GM12878 (cell line): ENCODE data around the gene WNT9A. TPM values are rescaled to one million over a fixed set of nuclear protein-coding genes. Genes with fewer than 3 reads are reported as not detected.

Experiments used
- ATAC-seq: fragments of 200-7000 bp; cut with Tn5 transposase; 3 replicates; pipeline ENCODE4 v1.9.1; 2020; ENCODE audit warnings: mild to moderate bottlenecking, moderate library complexity
- BruUV-seq: library from RNA; stranded (reverse); fragments of 400-500 nt; replicated peaks from 2 replicates; lab custom pipeline; 2021; lab: Mats Ljungman, UMichigan
- CTCF ChIA-PET: fragments of 300-600 bp; sonication (Branson Sonifier 250); formaldehyde crosslinking; extraction: SDS; loops from one replicate; lab custom pipeline; 2021; ENCODE audit warnings: inconsistent platforms; lab: Yijun Ruan, JAX
- POLR2A ChIA-PET: fragments of 350-600 bp; formaldehyde crosslinking; extraction: SDS; loops from one replicate; lab custom pipeline; 2021; ENCODE audit warnings: inconsistent platforms; lab: Charles Lee
- RAD21 ChIA-PET: fragments of 300-600 bp; sonication (Branson Sonifier 250); formaldehyde crosslinking; loops from one replicate; lab custom pipeline; 2023; ENCODE audit warnings: antibody characterized with exemption; ENCODE audit not compliant: unreplicated experiment; lab: Charles Lee
- SMC1A ChIA-PET: fragments of 300-600 bp; sonication (Branson Sonifier 250); formaldehyde crosslinking; loops from one replicate; lab custom pipeline; 2023; ENCODE audit not compliant: unreplicated experiment, uncharacterized antibody; lab: Charles Lee
- DNase-seq: peaks from one replicate; pipeline ENCODE4 v3.0.0-alpha.2; 2011; ENCODE audit warnings: low read depth, low spot score
- FAIRE-seq: peaks from 3 replicates; lab custom pipeline; 2011; peaks lifted over from hg19 to GRCh38; lab: Jason Lieb, UNC
- H2AFZ ChIP-seq: 2 replicates; pipeline ENCODE4 v1.6.0; 2011; ENCODE audit warnings: low read depth, low read length, control low read depth; ENCODE audit not compliant: control insufficient read depth
- H3K27ac ChIP-seq: 2 replicates; pipeline ENCODE4 v1.5.1; 2011; ENCODE audit warnings: control low read depth; ENCODE audit not compliant: control insufficient read depth, insufficient read depth
- H3K27me3 ChIP-seq, 2 experiments: replicated peaks in 1 of 2; 2 replicates each; pipeline versions ENCODE4 v1.6.0 to v1.6.1; 2011; ENCODE audit warnings: low read length in 1 of 2; ENCODE audit not compliant: control insufficient read depth in 2 of 2, insufficient read depth in 2 of 2
- H3K36me3 ChIP-seq, 2 experiments: 2 replicates each; pipeline ENCODE4 v1.5.1; 2011; ENCODE audit warnings: low read length in 1 of 2; ENCODE audit not compliant: control insufficient read depth in 2 of 2, insufficient read depth in 2 of 2
- H3K4me1 ChIP-seq: 2 replicates; pipeline ENCODE4 v1.6.1; 2011; ENCODE audit warnings: mild to moderate bottlenecking, low read length, moderate library complexity, mixed read lengths; ENCODE audit not compliant: control insufficient read depth, insufficient read depth
- H3K4me2 ChIP-seq: 2 replicates; pipeline ENCODE4 v1.6.0; 2011; ENCODE audit warnings: control low read depth; ENCODE audit not compliant: control insufficient read depth, insufficient read depth
- H3K4me3 ChIP-seq: fragments of 200-600 bp; sonication (generic); 2 replicates; pipeline ENCODE4 v1.5.1; 2016
- H3K79me2 ChIP-seq: 2 replicates; pipeline ENCODE4 v1.6.0; 2011; ENCODE audit warnings: low read length; ENCODE audit not compliant: control insufficient read depth, insufficient read depth
- H3K9ac ChIP-seq: 2 replicates; pipeline ENCODE4 v1.8.0; 2011; ENCODE audit warnings: low read length, control low read depth, mixed read lengths; ENCODE audit not compliant: control insufficient read depth, insufficient read depth
- H3K9me3 ChIP-seq: replicated peaks from 3 replicates; pipeline ENCODE4 v1.5.1; 2011; ENCODE audit warnings: mild to moderate bottlenecking, low read length; ENCODE audit not compliant: control insufficient read depth, insufficient read depth
- H4K20me1 ChIP-seq: 2 replicates; pipeline ENCODE4 v1.6.0; 2011; ENCODE audit not compliant: control insufficient read depth, insufficient read depth
- SUPT20H ChIP-seq: IDR thresholded peaks from 2 replicates; pipeline ENCODE4 v1.6.1; 2011; ENCODE audit warnings: low read depth, mild to moderate bottlenecking, low read length, moderate library complexity, borderline replicate concordance; ENCODE audit not compliant: control insufficient read depth
- WGBS: methylation state at CpG from one replicate; pipeline ENCODE4 v1.1.6; 2016; ENCODE audit warnings: low lambda C conversion rate; ENCODE audit not compliant: insufficient replicate concordance, insufficient coverage; ENCODE audit errors: missing lambda C conversion rate; 5-methylcytosine and 5-hydroxymethylcytosine counted together
- in situ Hi-C: fragments of 300-500 bp; cut with MboI; formaldehyde crosslinking; loops from 9 replicates; pipeline ENCODE4 v1.14.3; 2018; ENCODE audit warnings: mixed read lengths
- intact Hi-C: fragments of 100-400 bp; cut with micrococcal nuclease; formaldehyde crosslinking; loops from one replicate; pipeline ENCODE4 v1.14.2; 2022; ENCODE audit not compliant: unreplicated experiment
- polyA plus RNA-seq, 11 experiments: library from polyadenylated mRNA; depleted of rRNA in 4 of 11; unstranded in 6 of 11; stranded (reverse) in 5 of 11; fragments of >200 nt; fragmentation: Nextera tagmentation in 4 of 11; fragmentation: Illumina TruSeq in 1 of 11; extraction: Ambion mirVana in 4 of 11; extraction: Trizol in 1 of 11; gene quantifications; 1 replicate in 1 of 11; 2 replicates in 10 of 11; pipeline versions ENCODE4 v1.2.1 to v1.2.3, GENCODE V29; 2011 to 2016; ENCODE audit warnings: inconsistent platforms in 2 of 11, missing spikeins in 2 of 11, low read depth in 1 of 11
- total RNA-seq, 4 experiments: library from RNA; depleted of rRNA in 3 of 4; stranded (reverse); fragments of >200 nt in 3 of 4; fragmentation: Illumina TruSeq in 1 of 4; extraction: Trizol in 1 of 4; gene quantifications; 2 replicates each; pipeline versions ENCODE4 v1.2.1 to v1.2.3, GENCODE V29; 2013 to 2021
- TF ChIP-seq, protein P1 (sequence below): fragments of 150-350 bp; IDR thresholded peaks from 2 replicates; pipeline ENCODE4 v1.6.1; 2014; ENCODE audit warnings: mild to moderate bottlenecking, low read depth, low read length
- TF ChIP-seq, protein P2 (sequence below): IDR thresholded peaks from 2 replicates; pipeline ENCODE4 v1.6.1; 2012; ENCODE audit warnings: low read depth, low read length, improper control_type of control experiment
- TF ChIP-seq, protein P3 (sequence below): IDR thresholded peaks from 2 replicates; pipeline ENCODE4 v1.6.1; 2012; ENCODE audit warnings: low read depth, low read length, improper control_type of control experiment

Gene WNT9A
- total and polyA plus RNA-seq, 10 of the 15 experiments (the other 5 are each of a cell fraction or from before 2014, with no cell fraction given) = not detected

GRCh38 chr1:227959325-227959860, 11.7 kb upstream of the WNT9A start:
- no peaks in the 10 kb centered on the region for H3K4me1 ChIP-seq
- no peaks in the 10 kb centered on the region for H3K36me3 ChIP-seq
- POLR2A ChIA-PET = no interaction called here
- no TSS peak for BruUV-seq
- H3K9me3 ChIP-seq = no peaks in the 10 kb centered on the region
- no peak for DNase-seq
- in situ Hi-C loops (no loop called here), intact Hi-C loops (no loop called here)
- no peaks in the 10 kb centered on the region for H4K20me1 ChIP-seq
- RAD21 ChIA-PET = no interaction called here
- no peak overlapping the region for H3K4me3 ChIP-seq
- 37% methylated on average over 10 of the region's 10 CpGs for WGBS
- SMC1A ChIA-PET = interaction anchor here (1.4 kb wide), 1 partner anchor 27 kb away, joined by 3 read pairs; no protein-coding TSS in a partner anchor
- CTCF ChIA-PET = no interaction called here
- H3K79me2 ChIP-seq = no peaks in the 10 kb centered on the region
- no peak for FAIRE-seq
- no peak overlapping the region for H2AFZ ChIP-seq
- TF ChIP-seq SUPT20H = no peak
- TF ChIP-seq, protein P1, sequence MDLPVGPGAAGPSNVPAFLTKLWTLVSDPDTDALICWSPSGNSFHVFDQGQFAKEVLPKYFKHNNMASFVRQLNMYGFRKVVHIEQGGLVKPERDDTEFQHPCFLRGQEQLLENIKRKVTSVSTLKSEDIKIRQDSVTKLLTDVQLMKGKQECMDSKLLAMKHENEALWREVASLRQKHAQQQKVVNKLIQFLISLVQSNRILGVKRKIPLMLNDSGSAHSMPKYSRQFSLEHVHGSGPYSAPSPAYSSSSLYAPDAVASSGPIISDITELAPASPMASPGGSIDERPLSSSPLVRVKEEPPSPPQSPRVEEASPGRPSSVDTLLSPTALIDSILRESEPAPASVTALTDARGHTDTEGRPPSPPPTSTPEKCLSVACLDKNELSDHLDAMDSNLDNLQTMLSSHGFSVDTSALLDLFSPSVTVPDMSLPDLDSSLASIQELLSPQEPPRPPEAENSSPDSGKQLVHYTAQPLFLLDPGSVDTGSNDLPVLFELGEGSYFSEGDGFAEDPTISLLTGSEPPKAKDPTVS = no peak
- TF ChIP-seq, protein P2, sequence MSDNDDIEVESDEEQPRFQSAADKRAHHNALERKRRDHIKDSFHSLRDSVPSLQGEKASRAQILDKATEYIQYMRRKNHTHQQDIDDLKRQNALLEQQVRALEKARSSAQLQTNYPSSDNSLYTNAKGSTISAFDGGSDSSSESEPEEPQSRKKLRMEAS = no peak
- TF ChIP-seq, protein P3, sequence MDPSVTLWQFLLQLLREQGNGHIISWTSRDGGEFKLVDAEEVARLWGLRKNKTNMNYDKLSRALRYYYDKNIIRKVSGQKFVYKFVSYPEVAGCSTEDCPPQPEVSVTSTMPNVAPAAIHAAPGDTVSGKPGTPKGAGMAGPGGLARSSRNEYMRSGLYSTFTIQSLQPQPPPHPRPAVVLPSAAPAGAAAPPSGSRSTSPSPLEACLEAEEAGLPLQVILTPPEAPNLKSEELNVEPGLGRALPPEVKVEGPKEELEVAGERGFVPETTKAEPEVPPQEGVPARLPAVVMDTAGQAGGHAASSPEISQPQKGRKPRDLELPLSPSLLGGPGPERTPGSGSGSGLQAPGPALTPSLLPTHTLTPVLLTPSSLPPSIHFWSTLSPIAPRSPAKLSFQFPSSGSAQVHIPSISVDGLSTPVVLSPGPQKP = no peak
- H3K27ac ChIP-seq = no peak overlapping the region
- no peak overlapping the region for H3K9ac ChIP-seq
- H3K27me3 ChIP-seq = peaks cover 0 to 3% of the 10 kb centered on the region in 2 experiments; a peak in 1 of 4 replicates
- no peak for ATAC-seq
- no peak overlapping the region for H3K4me2 ChIP-seq
